ENCODE data around the gene ACE. TPM values are rescaled to one million over a fixed set of nuclear protein-coding genes. Genes with fewer than 3 reads are reported as not detected.

The ACE gene
- polyA plus RNA-seq (ENCODE audit: insufficient read length): 10.3 TPM

- no peak for DNase-seq (ENCODE audit: low read depth)
Observed at GRCh38 chr17:63476854-63477479, at the start of gene ACE. Gene ACE (plus strand): TSS chr17:63477061. CDS start chr17:63477095, 34 bp downstream.

GRCh38 chr17:63429766-63430165, 47.1 kb upstream of the ACE start:
- DNase-seq (ENCODE audit: low read depth): no peak

- no peak for DNase-seq (ENCODE audit: low read depth)
Observed at GRCh38 chr17:63430223-63430622, 46.6 kb upstream of the ACE start.

DNA sequence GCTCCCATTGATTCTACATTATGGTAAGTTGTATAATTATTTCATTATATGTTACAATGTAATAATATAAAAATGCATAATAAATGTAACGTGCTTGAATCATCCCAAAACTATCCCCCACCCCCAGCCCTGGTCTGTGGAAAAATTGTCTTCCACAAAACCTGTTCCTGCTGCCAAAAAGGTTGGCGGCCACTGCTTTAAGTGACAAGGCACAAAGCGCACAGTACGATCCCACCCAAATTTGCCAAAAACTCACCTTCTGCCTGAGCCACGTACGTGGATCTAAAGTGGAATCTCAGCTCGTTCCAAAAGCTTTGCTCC, 45.3 kb upstream of the ACE start:
- DNase-seq (ENCODE audit: low read depth): no peak

DNA sequence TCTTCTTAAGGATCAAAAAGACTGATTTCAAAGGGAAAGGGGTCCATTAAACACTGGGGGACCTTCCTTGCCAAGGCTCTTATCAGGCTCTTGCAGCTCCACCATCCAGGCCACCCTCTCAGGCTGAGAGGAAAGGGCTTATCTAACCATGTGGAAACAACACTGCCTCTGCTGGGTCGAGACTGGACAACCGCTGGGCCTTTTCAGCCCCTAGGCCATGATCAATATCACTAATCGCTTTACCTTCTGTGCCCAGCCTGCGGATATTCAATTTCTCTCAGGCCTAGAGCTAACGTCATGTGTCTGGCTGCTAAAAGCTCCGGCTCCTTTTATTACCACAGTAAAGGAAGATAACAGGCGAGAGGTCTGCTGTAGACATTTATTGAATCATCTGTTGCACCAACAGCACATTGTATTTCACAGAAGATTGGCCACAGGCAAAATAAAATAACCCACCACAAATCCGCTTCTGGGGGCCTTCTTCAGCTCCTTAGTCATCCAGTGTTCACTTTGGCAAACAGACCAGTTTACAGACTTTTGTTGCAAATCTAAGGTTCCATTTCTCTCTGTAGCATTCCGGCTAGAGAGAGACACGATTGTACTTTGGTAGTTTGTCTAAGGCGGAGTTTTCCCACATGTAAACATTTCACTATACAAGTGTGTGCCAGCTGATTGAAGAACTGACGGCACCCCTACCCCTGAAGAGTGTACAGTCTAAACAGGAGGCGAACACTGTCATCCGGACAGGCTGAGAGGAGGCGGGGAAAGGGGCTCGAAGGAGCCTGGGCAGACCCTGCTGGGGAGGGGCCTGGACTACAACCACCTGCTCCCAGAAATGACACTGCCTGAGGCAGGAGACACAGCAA, 44.7 kb upstream of the ACE start:
- no peak for DNase-seq (ENCODE audit: low read depth)

GRCh38 chr17:63433746-63434591, 42.9 kb upstream of the ACE start:
- DNase-seq (ENCODE audit: low read depth): peak; percentile 32

DNA sequence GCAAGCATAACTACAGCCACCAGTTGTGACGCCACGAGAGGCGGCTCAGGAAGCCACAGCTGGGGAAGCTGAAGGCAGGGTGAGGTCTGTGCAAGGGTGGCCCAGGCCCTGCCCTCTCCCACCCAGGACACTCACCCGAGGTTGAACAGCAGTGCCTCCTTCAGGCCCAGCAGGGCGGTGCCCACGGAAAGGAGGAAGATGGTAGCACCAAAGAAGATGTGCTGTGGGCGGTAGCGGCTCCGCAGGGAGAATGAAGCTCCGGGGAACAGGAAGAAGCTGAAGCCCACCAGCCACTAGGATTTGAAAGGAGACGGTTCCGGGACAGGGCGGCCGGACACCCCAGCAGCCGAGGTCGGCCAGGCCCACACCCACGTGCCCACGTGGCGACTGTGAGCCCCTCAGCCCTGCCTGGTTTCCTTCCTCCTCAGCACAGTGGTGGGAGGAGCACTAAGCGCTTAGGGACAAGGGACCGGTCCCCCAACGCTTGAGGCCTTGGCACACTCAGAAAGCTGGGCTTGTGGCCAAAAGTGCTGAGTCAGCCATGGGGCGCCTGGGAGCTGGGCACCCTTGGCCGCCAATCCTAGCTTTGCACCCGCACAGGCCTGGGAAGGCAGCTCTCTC, 41.8 kb upstream of the ACE start:
- no peak for DNase-seq (ENCODE audit: low read depth)

DNA sequence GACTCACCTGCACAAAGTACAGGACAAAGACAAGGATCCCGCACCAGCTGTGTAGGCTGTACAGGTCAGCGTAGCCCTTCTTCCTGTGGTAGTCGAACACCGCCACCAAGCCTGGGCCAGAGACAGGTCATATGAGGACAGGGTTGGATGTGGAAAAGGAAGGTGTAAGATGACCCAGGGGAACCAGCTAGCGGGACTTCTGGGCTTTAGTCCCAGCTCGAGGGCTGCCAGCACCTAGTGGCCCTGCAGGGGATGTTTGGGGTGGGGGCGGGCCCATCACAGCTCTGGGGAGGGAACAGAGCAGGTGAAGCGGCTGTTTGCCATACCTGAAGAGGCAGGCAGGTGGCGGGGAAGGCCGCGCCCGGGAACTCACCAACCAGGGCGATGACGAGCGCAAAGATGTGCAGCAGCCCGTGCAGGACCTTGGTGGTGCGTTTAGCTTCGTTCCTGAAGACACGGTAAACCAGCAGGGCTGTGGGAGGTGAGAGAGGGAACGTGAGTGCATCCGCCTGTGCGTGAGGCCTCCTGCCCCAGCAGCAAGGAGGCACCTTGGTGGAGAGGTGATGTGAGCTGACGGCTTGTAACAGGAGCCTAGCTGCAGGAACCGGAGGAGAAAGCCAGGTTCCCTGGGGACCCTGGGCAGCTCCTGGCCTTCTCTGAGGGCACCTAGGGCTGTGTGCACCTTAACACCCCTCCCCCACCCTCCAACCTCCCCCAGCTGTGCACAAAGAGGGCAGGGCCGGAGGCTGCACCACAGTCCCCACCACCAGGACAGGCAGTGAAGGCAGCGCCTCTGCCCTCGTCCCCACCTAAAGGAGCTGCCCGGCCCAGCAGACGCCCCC, 41.0 kb upstream of the ACE start:
- no peak for DNase-seq (ENCODE audit: low read depth)

DNA sequence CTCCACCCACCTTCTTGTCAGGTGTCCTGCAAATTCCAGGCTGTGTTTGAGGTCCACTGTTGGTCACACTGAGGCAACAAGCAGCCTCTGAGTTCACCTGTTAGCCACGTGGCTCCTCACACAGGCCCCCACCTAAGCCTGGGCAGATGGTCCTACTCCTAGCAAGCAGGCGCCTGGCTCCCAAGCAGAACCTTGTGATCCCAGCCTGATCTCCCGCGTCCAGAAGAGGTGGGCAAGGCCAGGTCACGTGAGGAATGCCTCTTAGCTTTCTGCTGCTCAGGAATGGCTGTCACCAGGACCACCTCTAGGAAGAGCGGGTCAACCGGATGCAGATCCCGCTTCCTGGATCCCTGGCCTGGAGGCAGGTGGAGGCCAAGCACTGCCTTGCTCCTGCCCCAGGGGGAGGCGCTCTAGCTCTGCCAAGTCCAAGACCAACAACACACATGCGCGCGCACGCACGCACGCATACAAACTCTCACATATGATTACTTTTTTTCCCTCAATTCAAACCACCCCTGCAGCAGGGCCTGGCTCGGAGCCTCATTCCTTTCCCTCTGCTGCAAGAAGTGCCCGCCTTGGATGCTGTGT, 40.2 kb upstream of the ACE start:
- no peak for DNase-seq (ENCODE audit: low read depth)

DNA sequence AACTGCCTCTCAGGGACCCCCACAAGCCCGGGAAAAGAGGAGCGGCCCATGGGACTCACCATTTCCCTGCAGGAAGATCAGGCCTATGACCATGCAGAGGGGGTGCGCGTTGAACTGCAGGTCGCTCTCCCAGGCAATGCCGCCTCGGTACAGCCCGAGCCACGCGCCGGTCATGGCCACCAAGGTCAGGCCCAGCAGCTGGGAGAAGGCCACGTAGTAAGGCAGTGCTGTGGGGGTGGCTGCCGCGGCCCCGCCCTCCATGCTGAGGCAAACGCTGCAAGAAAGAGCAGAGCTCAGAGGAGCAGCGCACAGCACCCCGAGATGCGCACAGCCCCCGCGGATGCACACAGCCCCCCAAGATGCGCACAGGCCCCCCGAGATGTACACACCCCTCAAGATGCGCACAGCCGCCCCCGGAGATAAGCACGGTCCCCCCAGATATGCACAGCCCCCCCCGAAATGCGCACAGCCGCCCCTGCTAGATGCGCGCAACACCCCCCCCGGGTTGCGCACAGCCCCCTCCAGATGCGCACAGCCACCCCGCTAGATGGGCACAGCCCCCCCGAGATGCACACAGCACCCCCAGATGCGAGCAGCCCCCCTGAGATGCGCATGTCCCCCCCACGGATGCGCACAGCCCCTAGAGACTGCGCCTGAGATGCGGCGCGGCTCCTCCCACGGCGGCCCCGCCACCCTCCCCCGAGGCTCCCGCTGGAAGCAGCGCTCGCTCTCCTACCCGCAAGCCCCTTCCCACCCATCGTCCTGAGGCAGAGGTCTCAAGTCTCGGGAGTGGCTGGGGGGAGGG, 39.4 kb upstream of the ACE start:
- DNase-seq (ENCODE audit: low read depth): no peak

DNA sequence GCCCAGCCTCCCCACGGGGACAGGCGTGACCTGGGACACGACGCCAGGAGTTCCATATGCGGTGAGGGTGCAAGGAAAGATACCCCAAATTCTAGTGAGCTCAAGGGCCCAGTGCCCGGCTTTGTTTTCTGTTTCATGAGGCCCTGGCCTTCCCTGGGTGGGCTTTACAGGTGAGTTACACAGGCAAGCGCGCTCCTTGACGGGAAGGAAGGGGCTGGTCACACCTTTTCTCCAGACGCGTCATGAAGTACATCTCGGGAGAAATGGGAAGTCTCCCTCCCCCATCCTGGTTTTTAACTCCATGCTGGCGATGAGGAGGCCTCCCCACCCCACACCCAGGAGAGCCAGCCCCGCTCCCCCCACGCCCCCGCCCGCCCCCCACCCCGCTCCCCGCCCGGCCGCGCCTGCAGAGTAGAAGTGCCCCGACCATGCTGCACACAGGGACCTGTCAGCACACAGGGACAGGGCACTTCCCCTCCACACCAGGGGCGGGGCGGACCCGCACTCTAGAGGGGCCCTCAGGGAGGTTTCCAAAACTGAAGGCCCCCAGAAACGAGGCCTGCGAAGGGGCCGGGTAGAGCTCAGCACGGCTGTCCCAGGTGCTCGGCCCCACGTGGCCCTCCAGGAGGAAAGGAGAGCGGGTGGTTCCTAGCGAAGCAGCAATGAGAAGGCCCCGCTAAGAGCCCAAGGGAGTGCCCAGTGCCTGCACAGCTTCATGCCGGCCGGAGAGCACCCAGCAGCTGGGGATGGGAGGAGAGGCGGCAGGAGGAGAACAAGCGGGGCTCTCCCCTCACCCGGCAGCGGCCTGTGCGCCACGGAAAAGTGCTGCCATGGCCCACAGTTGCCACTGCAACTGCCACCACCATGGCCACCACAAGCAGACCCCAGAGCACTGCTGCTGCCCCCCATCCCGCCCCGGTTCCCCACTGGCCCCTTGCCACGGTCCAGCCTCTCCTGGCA, 38.5 kb upstream of the ACE start:
- DNase-seq (ENCODE audit: low read depth): no peak

GRCh38 chr17:63439687-63440086, 37.2 kb upstream of the ACE start:
- no peak for DNase-seq (ENCODE audit: low read depth)

DNA sequence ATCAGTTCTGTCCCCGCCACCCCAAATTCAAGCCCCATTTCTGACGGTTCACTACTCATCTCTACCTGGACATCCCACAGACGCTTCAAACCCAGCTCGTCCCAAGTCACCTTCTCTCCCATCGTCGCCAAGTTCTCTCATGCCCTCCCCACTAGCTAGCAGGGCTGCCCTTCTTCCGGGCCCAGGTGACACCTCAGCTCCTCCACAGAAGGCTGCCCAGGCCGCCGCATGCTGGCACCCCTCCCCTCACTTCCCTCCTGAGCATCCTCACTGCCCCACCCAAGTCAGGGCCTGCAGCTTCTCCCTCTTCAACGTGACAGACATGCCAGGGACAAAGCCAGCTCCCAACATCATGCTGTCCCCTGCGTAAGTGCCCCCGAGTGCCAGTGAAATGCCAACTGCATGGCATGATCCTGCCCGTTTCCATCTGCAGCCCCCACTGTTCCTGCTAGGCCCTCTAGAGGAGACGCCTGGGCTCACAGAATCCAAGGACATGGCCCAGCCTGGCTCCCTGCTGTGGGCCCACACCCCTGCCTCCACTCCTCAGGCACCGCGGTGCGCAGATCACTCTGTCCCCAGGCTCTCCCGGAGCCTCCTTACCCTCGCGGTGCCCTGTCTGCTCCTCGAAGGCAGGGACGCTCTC, 36.6 kb upstream of the ACE start:
- DNase-seq (ENCODE audit: low read depth): no peak

GRCh38 chr17:63440770-63441335, 36.0 kb upstream of the ACE start:
- no peak for DNase-seq (ENCODE audit: low read depth)

DNA sequence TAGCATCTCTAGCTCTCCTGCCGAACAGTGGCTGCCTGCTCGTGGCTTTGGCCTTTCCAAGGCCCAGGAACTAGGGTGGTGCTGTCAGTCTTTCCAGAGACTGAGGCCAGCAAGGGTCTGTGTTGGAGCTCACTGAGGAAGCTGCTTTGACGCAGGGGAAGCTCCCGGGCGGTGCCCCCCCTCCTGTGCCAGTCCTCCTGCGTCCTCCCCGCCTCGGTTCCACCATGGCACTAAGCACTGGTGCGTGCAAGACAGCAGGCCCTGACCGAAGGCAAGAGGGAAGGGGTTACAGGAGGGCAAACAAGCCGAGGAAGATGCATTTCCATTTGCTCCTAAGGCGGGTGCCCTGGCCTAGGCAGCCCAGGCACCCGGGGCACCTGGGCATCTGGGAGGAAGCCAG, 35.2 kb upstream of the ACE start:
- DNase-seq (ENCODE audit: low read depth): no peak

GRCh38 chr17:63442074-63442473, 34.8 kb upstream of the ACE start:
- no peak for DNase-seq (ENCODE audit: low read depth)

DNA sequence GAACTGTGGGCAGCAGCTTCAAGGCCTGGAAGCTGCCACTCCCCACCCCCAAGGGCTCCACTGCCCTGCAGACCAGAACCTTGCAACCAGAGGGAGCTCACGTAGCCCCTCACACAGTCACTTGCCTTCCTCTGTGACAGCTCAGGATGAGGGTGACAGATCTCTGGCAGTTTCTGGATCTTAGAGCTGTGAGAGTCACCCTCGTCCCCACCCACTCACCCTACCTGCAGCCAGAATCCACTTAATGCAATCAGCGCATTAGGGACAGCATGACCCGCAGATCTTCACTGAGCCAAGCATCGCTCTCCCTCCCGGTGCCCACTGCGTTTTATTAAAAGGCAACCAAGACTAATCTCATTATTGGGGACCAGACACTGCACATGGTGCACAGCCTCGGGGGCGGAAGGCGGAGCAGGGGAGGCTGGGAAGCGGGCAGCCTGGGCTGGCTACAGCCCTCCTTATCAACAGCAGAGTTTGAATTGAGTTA, 34.3 kb upstream of the ACE start:
- no peak for DNase-seq (ENCODE audit: low read depth)

- DNase-seq (ENCODE audit: low read depth): no peak
Observed at GRCh38 chr17:63443053-63443452, 33.8 kb upstream of the ACE start.

Data from forelimb muscle (tissue), 1 donor.